ENCODE results near the gene PTPN21. TPM values are rescaled to one million over a fixed set of nuclear protein-coding genes. Genes with fewer than 3 reads are reported as not detected.

Gene PTPN21
- total and polyA plus RNA-seq, 9 of the 15 experiments (the other 6 are each of a cell fraction or from before 2014, with no cell fraction given) = 0.06 to 1.9 (median 0.94) TPM

DNA sequence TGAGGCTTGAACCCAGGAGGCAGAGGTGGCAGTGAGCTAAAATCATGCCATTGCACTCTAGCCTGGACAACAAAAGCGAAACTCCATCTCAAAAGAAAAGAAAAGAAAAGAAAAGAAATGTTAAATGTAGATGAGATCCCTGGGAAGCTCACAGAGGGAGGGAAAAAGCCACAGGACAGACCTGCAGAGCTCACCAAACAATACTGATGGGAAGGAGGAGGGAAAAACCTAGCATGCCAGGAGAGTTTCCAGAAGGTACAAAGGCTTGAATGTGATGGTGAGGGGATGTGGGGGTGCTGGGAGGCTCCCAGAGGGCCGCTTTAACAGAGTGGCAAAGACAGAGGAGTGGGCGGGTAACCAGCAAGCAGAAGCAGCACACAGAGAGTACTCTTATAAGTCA, 72.3 kb downstream of the PTPN21 start (continued):
- TF ChIP-seq, protein P1, sequence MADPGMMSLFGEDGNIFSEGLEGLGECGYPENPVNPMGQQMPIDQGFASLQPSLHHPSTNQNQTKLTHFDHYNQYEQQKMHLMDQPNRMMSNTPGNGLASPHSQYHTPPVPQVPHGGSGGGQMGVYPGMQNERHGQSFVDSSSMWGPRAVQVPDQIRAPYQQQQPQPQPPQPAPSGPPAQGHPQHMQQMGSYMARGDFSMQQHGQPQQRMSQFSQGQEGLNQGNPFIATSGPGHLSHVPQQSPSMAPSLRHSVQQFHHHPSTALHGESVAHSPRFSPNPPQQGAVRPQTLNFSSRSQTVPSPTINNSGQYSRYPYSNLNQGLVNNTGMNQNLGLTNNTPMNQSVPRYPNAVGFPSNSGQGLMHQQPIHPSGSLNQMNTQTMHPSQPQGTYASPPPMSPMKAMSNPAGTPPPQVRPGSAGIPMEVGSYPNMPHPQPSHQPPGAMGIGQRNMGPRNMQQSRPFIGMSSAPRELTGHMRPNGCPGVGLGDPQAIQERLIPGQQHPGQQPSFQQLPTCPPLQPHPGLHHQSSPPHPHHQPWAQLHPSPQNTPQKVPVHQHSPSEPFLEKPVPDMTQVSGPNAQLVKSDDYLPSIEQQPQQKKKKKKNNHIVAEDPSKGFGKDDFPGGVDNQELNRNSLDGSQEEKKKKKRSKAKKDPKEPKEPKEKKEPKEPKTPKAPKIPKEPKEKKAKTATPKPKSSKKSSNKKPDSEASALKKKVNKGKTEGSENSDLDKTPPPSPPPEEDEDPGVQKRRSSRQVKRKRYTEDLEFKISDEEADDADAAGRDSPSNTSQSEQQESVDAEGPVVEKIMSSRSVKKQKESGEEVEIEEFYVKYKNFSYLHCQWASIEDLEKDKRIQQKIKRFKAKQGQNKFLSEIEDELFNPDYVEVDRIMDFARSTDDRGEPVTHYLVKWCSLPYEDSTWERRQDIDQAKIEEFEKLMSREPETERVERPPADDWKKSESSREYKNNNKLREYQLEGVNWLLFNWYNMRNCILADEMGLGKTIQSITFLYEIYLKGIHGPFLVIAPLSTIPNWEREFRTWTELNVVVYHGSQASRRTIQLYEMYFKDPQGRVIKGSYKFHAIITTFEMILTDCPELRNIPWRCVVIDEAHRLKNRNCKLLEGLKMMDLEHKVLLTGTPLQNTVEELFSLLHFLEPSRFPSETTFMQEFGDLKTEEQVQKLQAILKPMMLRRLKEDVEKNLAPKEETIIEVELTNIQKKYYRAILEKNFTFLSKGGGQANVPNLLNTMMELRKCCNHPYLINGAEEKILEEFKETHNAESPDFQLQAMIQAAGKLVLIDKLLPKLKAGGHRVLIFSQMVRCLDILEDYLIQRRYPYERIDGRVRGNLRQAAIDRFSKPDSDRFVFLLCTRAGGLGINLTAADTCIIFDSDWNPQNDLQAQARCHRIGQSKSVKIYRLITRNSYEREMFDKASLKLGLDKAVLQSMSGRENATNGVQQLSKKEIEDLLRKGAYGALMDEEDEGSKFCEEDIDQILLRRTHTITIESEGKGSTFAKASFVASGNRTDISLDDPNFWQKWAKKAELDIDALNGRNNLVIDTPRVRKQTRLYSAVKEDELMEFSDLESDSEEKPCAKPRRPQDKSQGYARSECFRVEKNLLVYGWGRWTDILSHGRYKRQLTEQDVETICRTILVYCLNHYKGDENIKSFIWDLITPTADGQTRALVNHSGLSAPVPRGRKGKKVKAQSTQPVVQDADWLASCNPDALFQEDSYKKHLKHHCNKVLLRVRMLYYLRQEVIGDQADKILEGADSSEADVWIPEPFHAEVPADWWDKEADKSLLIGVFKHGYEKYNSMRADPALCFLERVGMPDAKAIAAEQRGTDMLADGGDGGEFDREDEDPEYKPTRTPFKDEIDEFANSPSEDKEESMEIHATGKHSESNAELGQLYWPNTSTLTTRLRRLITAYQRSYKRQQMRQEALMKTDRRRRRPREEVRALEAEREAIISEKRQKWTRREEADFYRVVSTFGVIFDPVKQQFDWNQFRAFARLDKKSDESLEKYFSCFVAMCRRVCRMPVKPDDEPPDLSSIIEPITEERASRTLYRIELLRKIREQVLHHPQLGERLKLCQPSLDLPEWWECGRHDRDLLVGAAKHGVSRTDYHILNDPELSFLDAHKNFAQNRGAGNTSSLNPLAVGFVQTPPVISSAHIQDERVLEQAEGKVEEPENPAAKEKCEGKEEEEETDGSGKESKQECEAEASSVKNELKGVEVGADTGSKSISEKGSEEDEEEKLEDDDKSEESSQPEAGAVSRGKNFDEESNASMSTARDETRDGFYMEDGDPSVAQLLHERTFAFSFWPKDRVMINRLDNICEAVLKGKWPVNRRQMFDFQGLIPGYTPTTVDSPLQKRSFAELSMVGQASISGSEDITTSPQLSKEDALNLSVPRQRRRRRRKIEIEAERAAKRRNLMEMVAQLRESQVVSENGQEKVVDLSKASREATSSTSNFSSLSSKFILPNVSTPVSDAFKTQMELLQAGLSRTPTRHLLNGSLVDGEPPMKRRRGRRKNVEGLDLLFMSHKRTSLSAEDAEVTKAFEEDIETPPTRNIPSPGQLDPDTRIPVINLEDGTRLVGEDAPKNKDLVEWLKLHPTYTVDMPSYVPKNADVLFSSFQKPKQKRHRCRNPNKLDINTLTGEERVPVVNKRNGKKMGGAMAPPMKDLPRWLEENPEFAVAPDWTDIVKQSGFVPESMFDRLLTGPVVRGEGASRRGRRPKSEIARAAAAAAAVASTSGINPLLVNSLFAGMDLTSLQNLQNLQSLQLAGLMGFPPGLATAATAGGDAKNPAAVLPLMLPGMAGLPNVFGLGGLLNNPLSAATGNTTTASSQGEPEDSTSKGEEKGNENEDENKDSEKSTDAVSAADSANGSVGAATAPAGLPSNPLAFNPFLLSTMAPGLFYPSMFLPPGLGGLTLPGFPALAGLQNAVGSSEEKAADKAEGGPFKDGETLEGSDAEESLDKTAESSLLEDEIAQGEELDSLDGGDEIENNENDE (IDR thresholded peaks at IDR 0.05; ENCODE audit: low read depth, low read length) = no peak
- no peak for TF ChIP-seq CBX8 (IDR thresholded peaks at IDR 0.05; ENCODE audit: borderline replicate concordance, extremely low read depth, low read depth, low read length, poor library complexity, severe bottlenecking)
- no peak for TF ChIP-seq RBM34 (IDR thresholded peaks at IDR 0.05; ENCODE audit: borderline replicate concordance, insufficient read depth, low read length)
- TF ChIP-seq CBX3 (IDR thresholded peaks at IDR 0.05; ENCODE audit: borderline replicate concordance in 1 of 2, low read length in 2 of 2) = no peak
